T-helper 17 cell (primary cell): ENCODE results near the gene DNAI2. TPM values are rescaled to one million over a fixed set of nuclear protein-coding genes. Genes with fewer than 3 reads are reported as not detected.

Source experiments
- ATAC-seq: fragments of 150-1000 bp; cut with Tn5 transposase; 2 replicates; pipeline ENCODE4 v1.10.0; 2021; ENCODE audit warnings: mild to moderate bottlenecking, moderate library complexity
- DNase-seq, 3 donors: peaks; one replicate each; pipeline versions ENCODE4 v3.0.0 to v3.0.0-alpha.2; 2020 to 2021
- H3K9me3 ChIP-seq: one replicate; pipeline ENCODE4 v1.7.0; 2013; ENCODE audit warnings: low read length, mild to moderate bottlenecking; ENCODE audit not compliant: control insufficient read depth, poor library complexity, severe bottlenecking
- H3K27ac Mint-ChIP-seq: one replicate; pipeline ENCODE4 v1.8.0; 2022; ENCODE audit warnings: mild to moderate bottlenecking, moderate library complexity, mixed read lengths
- H3K27me3 Mint-ChIP-seq: one replicate; pipeline ENCODE4 v1.8.0; 2022; ENCODE audit warnings: mixed read lengths
- H3K36me3 Mint-ChIP-seq: one replicate; pipeline ENCODE4 v1.8.0; 2022; ENCODE audit warnings: low read depth, mixed read lengths
- H3K4me1 Mint-ChIP-seq: one replicate; pipeline ENCODE4 v1.8.0; 2022; ENCODE audit warnings: mild to moderate bottlenecking, mixed read lengths
- H3K4me3 Mint-ChIP-seq: one replicate; pipeline ENCODE4 v1.8.0; 2022; ENCODE audit warnings: mild to moderate bottlenecking, moderate library complexity, mixed read lengths
- total RNA-seq, 4 donors: library from RNA in 2 of 4; stranded (reverse) in 2 of 4; gene quantifications; one replicate each; pipeline ENCODE4 v1.2.3 and lab custom pipeline; 2022 to 2026

DNAI2 gene, protein sequence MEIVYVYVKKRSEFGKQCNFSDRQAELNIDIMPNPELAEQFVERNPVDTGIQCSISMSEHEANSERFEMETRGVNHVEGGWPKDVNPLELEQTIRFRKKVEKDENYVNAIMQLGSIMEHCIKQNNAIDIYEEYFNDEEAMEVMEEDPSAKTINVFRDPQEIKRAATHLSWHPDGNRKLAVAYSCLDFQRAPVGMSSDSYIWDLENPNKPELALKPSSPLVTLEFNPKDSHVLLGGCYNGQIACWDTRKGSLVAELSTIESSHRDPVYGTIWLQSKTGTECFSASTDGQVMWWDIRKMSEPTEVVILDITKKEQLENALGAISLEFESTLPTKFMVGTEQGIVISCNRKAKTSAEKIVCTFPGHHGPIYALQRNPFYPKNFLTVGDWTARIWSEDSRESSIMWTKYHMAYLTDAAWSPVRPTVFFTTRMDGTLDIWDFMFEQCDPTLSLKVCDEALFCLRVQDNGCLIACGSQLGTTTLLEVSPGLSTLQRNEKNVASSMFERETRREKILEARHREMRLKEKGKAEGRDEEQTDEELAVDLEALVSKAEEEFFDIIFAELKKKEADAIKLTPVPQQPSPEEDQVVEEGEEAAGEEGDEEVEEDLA
- total RNA-seq (1 to 10 TPM; 4.1 to 4.2 TPM), total RNA-seq (lab: John Stamatoyannopoulos, UW) (1.7 to 3.2 reads per million in 2 donors)

- H3K27ac Mint-ChIP-seq = peak within 1 kb of the TSS; percentile 98
These were observed at the start of gene DNAI2 for GRCh38 chr17:74274060-74274708. TSS of gene DNAI2 (plus strand) at chr17:74274234. CDS start at chr17:74281818, 7,584 bp downstream.

GRCh38 chr17:74224959-74225725, 48.9 kb upstream of the DNAI2 start:
- Mint-ChIP-seq H3K36me3 (peaks cover 14% of the 10 kb centered on the region), H3K4me1 (peaks cover 16% of the 10 kb centered on the region), H3K27me3 (no peaks in the 10 kb centered on the region), H3K27ac (peak overlapping the region; percentile 53), H3K4me3 (no peak overlapping the region)
- no peak for ATAC-seq
- no peak for DNase-seq
- H3K9me3 ChIP-seq = no peaks in the 10 kb centered on the region

More at GRCh38 chr17:74274060-74274708, at the start of gene DNAI2:
- DNase-seq (peak in 1 of 3 donors; percentile 26), ATAC-seq (peak; percentile 65)
- peaks cover 36% of the 10 kb centered on the region for H3K4me1 Mint-ChIP-seq
- H3K4me3 Mint-ChIP-seq = peak within 1 kb of the TSS; percentile 92
- H3K36me3 Mint-ChIP-seq = no peaks in the 10 kb centered on the region
- no peaks in the 10 kb centered on the region for H3K27me3 Mint-ChIP-seq
- no peaks in the 10 kb centered on the region for H3K9me3 ChIP-seq

GRCh38 chr17:74226252-74226651, 47.8 kb upstream of the DNAI2 start:
- Mint-ChIP-seq H3K27ac (peak overlapping the region; percentile 32), H3K36me3 (peaks cover 14% of the 10 kb centered on the region)
- no peak for ATAC-seq

DNA sequence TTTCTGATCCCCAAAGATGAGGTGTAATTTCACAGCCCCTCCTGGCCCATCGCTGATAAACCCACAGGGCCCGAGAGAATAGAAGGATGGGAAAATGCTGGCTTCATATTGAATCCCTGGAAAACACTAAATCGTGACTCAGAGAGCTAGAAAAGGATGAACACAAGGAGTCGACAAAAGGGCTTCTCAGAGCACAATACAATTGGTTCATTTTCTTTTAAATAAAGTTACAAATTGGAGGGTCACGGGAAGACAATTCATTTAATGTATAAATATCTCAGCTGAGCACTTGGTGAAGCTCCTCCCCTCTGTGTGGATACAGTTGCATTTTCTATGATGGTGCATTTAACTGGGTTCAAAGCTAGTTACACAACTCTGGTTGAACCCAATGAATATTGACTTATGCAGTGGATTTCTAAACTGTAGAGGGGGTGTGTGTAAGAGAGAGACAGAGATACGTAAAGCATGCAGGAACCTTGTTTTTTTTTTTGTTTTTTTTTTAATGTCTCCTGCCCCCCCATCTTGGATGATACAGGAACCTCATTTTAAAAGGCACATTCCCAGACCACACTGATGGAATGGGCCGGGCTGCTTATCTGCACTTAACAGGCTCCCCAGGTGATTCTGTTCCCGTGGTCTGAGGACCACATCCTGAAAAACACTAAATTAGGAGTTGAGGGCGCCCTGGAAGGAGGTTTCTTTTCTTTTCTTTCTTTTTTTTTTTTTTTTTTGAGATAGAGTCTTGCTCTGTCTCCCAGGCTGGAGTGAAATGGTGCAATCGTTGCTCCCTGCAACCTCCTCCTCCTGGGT, 46.6 kb upstream of the DNAI2 start:
- H3K9me3 ChIP-seq = no peaks in the 10 kb centered on the region
- no peak overlapping the region for H3K27ac Mint-ChIP-seq
- H3K27me3 Mint-ChIP-seq = no peaks in the 10 kb centered on the region
- H3K4me3 Mint-ChIP-seq = no peak overlapping the region
- H3K4me1 Mint-ChIP-seq = peaks cover 16% of the 10 kb centered on the region
- DNase-seq (no peak), ATAC-seq (no peak)
- H3K36me3 Mint-ChIP-seq = peaks cover 14% of the 10 kb centered on the region

More at GRCh38 chr17:74226252-74226651, 47.8 kb upstream of the DNAI2 start:
- Mint-ChIP-seq H3K4me3 (no peak overlapping the region), H3K27me3 (no peaks in the 10 kb centered on the region), H3K4me1 (peaks cover 16% of the 10 kb centered on the region)
- DNase-seq = no peak
- H3K9me3 ChIP-seq = no peaks in the 10 kb centered on the region

- H3K27ac Mint-ChIP-seq = no peak overlapping the region
- peaks cover 17% of the 10 kb centered on the region for H3K36me3 Mint-ChIP-seq
- ATAC-seq (no peak), DNase-seq (no peak)
- no peaks in the 10 kb centered on the region for H3K27me3 Mint-ChIP-seq
- H3K9me3 ChIP-seq = no peaks in the 10 kb centered on the region
- no peak overlapping the region for H3K4me3 Mint-ChIP-seq
- peaks cover 19% of the 10 kb centered on the region for H3K4me1 Mint-ChIP-seq
These were observed 45.6 kb upstream of the DNAI2 start for GRCh38 chr17:74228306-74228978.

- Mint-ChIP-seq H3K4me3 (no peak overlapping the region), H3K36me3 (peaks cover 15% of the 10 kb centered on the region), H3K27me3 (no peaks in the 10 kb centered on the region), H3K27ac (no peak overlapping the region), H3K4me1 (peaks cover 10% of the 10 kb centered on the region)
- H3K9me3 ChIP-seq = no peaks in the 10 kb centered on the region
- DNase-seq (no peak), ATAC-seq (no peak)
These were observed 43.1 kb upstream of the DNAI2 start for GRCh38 chr17:74230896-74231295.

GRCh38 chr17:74231928-74232907, 41.8 kb upstream of the DNAI2 start:
- ATAC-seq = no peak
- Mint-ChIP-seq H3K27ac (no peak overlapping the region), H3K27me3 (no peaks in the 10 kb centered on the region), H3K4me1 (peaks cover 6% of the 10 kb centered on the region), H3K4me3 (no peak overlapping the region), H3K36me3 (peaks cover 10% of the 10 kb centered on the region)
- no peaks in the 10 kb centered on the region for H3K9me3 ChIP-seq
- DNase-seq = no peak

DNA sequence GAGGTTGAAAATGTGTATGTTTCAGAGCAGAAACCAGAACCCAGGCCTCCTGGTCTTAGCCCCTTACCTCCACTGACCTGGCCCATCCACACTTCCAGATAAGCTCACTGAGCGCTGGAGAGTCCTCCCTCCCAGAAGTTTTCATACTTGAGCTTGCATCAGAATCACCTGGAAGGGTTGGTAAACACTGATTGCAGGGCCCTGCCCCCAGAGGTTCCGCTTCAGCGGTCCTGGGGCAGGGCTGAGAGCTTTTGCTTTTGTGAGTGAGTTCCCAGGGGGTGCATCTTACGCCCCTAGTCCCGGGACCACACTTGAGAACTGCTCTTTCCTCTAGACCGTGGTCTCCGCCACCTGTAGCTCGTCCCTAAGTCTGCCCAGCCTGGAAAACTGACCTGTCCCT, 40.1 kb upstream of the DNAI2 start:
- peaks cover 4% of the 10 kb centered on the region for H3K36me3 Mint-ChIP-seq
- H3K4me1 Mint-ChIP-seq = peaks cover 3% of the 10 kb centered on the region
- ATAC-seq (no peak), DNase-seq (no peak)
- no peaks in the 10 kb centered on the region for H3K9me3 ChIP-seq
- peak overlapping the region; percentile 60 for H3K27ac Mint-ChIP-seq
- no peaks in the 10 kb centered on the region for H3K27me3 Mint-ChIP-seq
- H3K4me3 Mint-ChIP-seq = no peak overlapping the region

- Mint-ChIP-seq H3K27me3 (no peaks in the 10 kb centered on the region), H3K27ac (peak overlapping the region; percentile 60), H3K4me3 (no peak overlapping the region), H3K4me1 (peaks cover 3% of the 10 kb centered on the region), H3K36me3 (peaks cover 4% of the 10 kb centered on the region)
- H3K9me3 ChIP-seq = no peaks in the 10 kb centered on the region
- ATAC-seq = no peak
- no peak for DNase-seq
These were observed 39.5 kb upstream of the DNAI2 start for GRCh38 chr17:74234486-74234885.

GRCh38 chr17:74235040-74235581, 38.9 kb upstream of the DNAI2 start:
- Mint-ChIP-seq H3K36me3 (peaks cover 6% of the 10 kb centered on the region), H3K4me1 (peaks cover 3% of the 10 kb centered on the region), H3K27ac (peak overlapping the region; percentile 21), H3K4me3 (peak overlapping the region; percentile 71), H3K27me3 (no peaks in the 10 kb centered on the region)
- ATAC-seq = peak; percentile 39
- H3K9me3 ChIP-seq = no peaks in the 10 kb centered on the region
- no peak for DNase-seq

GRCh38 chr17:74235911-74236371, 38.1 kb upstream of the DNAI2 start:
- no peaks in the 10 kb centered on the region for H3K9me3 ChIP-seq
- Mint-ChIP-seq H3K27ac (no peak overlapping the region), H3K36me3 (peaks cover 6% of the 10 kb centered on the region), H3K4me3 (no peak overlapping the region), H3K27me3 (no peaks in the 10 kb centered on the region), H3K4me1 (peaks cover 3% of the 10 kb centered on the region)
- ATAC-seq (no peak), DNase-seq (no peak)
